Measurements from ENCODE around the gene TRIM41.
"Not testable (repeated sequence)": the region's sequence is repeated elsewhere in the genome, so short reads cannot be mapped to it uniquely, and the experiment has no call there.

TRIM41 gene
- 48.7 to 52.4 reads per million in 2 donors for total RNA-seq

DNA sequence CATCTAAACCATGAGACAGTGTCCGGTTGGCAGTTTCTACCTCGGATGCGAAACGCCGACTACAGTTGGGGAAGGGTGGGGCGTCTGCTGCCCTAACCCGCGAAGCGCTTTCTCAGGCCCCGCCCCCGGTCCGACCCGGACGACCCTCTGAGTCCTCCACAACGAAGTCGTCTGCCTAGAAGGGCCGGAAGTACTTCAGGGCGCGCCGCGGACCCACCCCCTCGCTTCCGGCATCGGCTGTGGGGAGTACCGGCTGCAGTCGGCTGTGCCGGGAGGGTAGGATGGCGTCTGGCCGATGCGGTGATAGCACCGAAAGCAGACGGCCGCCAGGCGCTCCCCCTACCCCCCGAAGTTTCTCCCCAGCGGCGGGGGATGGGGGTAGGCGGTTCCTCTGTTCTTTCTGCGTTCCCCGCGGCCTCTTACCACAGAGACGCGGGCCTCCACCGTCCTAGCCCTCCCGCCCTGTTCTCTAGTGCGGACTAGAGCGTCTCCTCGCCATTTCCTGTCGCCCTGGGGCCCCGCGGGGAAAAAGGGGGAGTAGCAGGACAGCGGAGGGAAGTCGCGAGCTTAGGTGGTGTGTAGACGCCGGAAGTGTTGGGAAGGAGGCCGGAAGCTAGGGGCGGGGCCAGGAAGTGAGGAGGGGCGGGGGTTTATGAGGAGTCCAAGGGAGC lies at the start of gene TRIM41:
Gene TRIM41, plus strand, starts transcription at position 224 of the 671 bp plus-strand sequence. CDS start 719 bp downstream, outside the sequence.
- DNase-seq: peak; percentile 92

DNA sequence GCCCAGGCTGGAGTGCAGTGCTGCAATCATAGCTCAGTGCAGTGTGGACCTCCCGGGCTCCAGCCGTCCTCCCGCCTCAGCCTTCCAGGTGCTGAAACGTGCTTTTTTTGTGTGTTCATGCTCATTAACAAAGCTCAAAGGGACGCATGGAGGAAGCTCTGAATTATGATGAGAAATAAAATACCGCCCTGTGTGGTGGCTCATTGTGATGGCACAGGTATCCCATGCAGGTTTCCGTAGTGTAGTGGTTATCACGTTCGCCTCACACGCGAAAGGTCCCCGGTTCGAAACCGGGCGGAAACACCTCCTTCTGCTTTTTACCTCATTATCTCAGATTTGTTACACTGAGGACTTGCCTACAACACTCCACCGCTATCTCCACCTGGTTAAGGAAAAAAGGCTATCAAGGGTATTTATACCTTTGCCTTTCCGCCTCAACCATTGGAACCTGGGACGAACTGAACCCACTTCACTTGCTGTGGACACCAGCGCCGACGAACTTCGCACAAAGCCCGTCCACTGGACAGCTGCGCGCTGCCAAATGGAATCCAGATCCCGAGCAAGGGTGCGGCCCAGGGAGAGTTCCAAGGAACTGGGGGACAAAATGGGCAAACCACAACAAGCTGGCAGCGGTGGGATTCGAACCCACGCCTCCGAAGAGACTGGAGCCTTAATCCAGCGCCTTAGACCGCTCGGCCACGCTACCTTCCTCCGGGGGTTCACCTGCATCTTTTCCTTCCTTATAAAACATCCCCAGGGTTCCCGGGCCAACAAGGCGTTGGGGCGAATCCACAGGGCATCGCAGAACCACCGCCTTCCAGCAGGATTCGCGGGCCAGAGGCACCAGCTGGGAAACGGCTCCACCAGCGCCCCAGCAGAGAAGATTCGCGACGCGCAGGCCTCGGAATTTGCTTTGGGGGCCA lies 49.4 kb upstream of the TRIM41 start:
- no peak for DNase-seq

GRCh38 chr5:181176254-181176952 lies 46.7 kb upstream of the TRIM41 start:
- DNase-seq: no peak

DNA sequence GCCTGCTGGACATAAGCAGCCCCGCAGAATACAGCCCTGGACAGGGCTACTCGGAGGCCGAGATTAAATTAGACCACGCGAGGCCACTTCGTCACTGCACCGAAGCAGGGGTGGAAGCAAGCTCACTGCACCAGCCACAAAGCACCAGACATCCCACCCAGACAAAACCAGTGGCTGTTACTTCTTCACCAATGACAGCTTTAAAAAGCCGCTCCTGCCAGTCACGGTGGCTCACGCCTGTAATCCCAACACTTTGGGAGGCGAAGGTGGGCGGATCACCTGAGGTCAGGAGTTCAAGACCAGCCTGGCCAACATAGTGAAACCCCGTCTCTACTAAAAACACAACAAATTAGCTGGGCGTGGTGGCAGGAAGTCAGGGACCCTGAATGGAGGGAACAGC lies 45.5 kb upstream of the TRIM41 start:
- not testable (repeated sequence) for DNase-seq

DNA sequence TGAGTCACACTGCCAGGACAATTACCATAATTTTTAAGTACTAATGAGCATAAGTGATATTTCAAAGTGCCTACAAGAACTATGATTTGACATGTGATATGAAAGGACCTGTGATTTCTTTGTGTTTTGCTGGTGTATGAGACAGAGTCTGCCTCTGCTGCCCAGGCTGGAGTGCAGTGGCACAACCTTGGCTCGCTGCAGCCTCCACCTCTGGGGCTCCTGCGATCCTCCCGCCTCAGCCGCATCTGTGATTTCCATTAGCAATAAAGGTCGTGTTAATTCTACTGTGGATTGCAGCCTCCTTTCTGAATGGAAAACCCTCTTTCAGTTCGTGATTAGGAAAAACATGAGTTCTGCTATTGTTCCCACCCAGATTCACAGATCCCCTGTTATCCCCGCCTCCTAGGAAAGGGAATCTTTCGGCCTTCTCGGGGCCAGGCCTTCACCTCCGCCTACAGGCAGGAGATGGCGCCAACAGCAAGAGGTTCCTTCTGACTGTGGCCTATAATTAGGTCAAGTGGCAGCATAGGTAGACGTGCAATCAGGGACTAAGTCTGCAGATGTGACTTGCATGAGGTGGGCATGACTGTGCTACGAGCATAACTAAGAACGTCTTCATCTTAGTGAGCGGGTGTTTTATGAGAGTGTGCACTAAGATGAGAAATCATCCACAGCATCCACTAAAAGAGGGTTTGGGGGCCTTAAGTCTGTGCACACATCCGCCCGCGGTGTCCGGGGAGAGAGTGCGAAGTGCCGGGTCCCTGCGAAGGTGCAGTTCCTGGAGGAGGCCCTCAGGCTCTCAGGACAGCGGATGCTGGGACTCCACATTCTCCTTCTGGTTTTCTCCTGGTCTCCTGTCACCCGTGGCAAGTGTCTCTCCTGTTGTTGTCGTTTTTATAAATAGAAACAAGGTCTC lies 41.2 kb upstream of the TRIM41 start:
- peak; percentile 57 for DNase-seq

DNA sequence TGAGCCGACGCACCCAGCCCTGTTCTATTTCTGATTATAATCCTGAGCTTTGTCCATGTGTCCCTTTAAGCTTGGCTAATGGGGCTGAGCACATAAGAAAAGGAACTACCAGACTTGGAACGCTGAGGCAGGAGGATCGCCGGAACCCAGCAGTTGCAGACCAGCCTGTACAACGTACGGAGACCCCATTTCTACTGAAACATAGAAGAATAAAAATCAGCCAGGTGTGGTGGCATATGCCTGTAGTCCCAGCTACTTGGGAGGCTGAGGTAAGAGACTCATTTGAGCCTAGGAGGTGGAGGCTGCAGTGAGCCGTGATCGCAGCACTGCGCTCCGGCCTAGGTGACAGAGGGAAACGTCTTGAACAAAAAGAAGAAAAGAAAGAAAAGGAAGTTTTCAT lies 40.4 kb upstream of the TRIM41 start:
- no peak for DNase-seq

DNA sequence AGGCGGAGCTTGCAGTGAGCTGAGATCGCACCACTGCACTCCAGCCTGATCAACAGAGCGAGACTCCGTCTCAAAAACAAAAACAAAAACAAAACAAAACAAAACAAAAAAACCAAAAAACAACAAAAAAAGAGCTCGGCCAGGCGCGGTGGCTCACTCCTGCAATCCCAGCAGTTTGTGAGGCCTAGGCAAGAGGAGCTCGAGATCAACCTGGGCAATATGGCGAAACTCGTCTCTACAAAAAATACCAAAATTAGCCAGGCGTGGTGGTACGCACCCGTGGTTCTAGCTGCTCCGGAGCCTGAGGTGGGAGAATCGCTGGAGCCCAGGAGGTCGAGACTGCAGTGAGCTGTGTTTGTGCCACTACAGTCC lies 38.2 kb upstream of the TRIM41 start:
- no peak for DNase-seq

- DNase-seq: no peak
Observed at GRCh38 chr5:181185560-181185959, 37.5 kb upstream of the TRIM41 start.

DNA sequence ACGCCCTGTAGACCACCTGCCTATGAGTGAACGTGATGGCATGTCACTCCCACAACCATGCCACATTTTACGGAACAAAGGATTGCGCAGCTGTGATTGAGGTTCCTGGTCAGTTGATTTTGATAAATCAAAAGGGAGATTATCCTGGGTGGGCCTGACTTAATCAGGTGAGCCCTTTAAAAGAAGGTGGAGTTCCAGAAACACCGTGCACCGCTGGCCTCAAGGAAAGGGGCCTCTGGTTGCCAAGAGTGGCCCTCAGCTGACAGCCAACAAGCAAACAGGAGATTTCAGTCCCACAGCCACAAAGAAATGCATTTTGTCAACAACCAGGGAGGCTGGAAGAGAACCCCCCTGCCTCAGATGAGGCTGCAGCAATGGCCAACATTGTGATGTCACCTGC lies 37.1 kb upstream of the TRIM41 start:
- DNase-seq: no peak

- no peak for DNase-seq
Observed at GRCh38 chr5:181186986-181187499, 36.0 kb upstream of the TRIM41 start.

DNA sequence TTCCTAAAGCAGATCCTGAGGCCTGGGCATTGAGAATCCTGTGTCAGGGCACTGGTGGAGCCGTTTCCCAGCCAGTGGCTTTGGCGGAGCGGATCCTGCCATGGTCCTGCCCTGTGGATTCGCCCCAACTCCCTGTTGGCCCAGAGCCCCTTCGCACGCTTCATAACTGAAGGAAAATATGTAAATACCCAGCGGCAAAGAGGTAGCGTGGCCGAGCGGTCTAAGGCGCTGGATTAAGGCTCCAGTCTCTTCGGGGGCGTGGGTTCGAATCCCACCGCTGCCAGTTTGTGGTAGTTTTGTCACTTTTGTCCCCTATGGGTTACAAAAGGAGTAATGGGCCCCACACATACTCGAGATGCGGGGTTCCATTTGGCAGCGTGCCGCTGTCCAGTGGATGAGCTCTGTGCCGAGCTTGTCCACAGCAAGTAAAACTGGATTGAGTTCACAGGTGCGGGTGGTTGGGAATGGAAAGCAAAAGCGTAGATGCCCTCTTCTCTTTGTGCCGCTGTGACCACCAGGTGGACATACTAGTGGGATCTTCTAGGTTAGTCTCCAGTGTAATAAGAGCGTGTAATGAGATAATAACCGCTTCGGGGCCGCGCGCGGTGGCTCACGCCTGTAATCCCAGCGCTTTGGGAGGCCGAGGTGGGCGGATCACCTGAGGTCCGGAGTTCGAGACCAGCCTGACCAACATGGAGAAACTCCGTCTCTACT lies 35.4 kb upstream of the TRIM41 start:
- peak; percentile 37 for DNase-seq

DNA sequence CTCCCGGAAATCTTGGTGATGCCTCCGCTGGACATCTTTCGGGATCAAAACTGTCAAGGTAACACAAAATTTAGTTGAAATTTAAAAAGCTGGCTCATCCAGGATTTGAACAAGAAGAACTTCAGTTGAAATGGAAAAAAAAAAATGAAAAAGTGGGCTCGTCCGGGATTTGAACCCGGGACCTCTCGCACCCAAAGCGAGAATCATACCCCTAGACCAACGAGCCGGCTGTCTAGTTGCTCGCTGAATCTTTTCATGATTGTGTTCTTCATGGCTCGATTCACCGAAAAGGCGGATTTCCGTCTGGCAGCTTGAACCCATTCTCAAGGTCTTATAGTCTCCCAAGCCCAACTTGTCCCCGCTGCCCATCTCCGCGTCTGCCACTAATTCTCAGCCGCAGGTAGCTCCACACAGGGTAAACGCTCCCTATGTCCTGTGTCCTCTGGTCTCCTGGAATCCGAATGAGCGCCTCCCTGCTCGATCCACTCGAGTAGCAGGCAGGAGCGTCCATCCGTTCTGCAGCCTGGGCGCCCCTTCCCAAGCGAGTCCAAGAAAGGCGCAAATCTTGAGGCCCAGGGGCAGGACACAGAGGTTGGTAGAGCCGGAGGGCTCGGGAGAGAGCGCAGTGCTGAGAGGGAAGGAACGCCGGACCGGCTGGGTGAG lies 34.2 kb upstream of the TRIM41 start:
- DNase-seq: peak; percentile 63

DNA sequence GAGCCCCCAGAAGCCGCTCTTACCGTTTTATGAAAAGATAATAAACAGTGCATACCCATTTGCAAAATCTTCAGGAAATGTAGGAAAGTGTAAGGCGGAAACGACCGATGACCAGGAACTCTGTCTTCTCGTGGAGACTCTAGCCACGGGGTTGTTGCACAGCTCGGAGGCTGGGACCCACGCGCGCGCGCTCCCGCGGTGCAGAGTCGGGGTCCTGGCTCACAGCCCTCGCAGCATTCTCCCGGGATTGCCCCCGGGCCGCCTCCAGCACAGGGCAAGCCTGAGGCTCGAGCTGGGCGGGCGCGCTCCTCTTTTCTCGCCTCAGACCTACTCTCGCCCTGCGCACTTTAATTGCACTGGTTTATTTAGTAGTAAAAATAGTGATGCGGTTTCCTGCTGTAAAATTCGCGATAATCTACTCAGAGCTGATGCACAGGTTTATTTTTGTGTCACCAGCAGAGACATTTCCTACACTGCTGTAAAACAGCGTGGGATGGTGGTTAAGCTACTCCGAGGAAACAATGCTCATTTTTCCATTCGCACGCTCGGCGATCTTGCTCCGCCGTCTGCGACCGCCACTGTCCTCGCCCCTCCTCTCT lies 33.6 kb upstream of the TRIM41 start:
- DNase-seq: peak; percentile 34

DNA sequence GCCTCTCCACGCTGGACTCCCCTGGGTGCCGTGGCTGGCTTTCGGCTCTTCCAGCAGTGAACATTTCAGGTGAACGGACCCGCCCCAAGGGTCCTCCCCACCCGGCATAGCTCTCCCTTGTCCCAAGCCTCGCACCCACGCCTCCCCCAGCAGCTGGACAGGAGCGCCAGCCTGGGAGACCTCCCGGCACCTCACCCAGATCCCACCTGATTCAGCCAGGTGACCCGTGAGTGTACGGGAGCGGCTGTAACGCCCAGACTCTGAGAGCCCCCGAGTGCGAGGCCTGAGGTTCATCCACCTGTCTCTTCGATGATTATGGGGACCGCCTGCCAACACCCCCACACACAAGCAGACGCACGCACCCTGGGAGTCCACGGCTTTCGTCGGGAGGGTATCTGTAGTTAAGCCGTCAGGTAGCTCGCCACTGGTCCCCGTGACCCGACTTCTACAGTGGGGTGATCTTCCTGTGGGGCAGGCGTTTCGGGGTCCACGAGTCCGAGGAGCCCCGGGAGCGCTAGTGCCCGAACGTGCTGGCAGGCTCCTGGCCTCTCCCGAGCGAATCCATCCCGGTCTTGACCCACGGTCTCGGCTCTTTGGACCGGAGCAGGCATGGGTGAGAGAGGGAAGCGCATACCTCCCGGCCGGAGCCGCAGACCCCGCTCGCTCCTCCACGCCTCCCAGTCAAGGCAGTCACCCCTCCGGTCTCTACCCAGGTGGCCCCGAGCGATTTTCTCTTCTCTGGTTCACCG lies 32.9 kb upstream of the TRIM41 start:
- no peak for DNase-seq

- peak; percentile 34 for DNase-seq
Observed at GRCh38 chr5:181190711-181191525, 32.2 kb upstream of the TRIM41 start.

- DNase-seq: peak; percentile 95
Observed at GRCh38 chr5:181191526-181192336, 31.4 kb upstream of the TRIM41 start.

DNA sequence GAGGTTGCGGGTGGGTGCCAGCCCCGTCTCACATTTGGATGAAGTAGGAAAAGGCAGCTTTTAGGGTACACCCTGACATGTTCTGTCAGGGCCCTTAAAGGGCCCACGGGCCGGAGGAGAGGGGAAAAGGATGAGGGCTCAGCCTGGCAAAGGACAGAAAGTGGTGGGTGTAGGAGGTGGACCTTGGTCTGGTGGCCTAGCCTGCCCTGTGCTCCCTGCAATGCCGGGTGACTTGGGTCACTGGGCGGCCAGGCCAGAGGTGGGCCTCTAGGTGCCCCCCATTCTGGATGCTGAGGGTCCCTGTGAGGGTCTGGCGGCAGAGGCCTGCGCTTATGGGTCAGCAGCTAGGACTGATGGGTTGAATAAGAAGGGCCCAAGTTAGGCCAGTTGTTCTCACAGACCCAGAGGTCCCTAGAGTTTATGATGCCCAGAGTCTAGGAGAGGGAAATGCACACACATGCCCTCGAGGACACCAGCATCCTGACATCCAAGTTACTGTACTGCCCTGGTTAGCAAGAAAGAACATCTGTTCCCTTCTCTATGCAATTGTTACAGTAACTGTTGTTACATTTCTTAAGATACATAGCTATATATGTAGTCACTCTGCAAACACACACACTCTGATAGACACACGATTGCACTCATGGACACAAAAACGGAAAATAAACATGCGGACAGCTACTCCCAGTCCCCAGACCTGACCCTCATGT lies 30.6 kb upstream of the TRIM41 start:
- DNase-seq: no peak
